Fibroblast of the aortic adventitia (primary cell): ENCODE data around the gene TULP3. TPM values are rescaled to one million over a fixed set of nuclear protein-coding genes. Genes with fewer than 3 reads are reported as not detected.

Experiments used
- DNase-seq: peaks from one replicate; pipeline ENCODE4 v3.0.0-alpha.2; 2010; ENCODE audit warnings: low read depth
- H3K4me3 ChIP-seq: 2 replicates; pipeline ENCODE4 v1.5.1; 2011; ENCODE audit warnings: low read depth, mild to moderate bottlenecking, control low read depth, low read length, moderate library complexity
- CTCF ChIP-seq: IDR thresholded peaks from 2 replicates; pipeline ENCODE4 v1.5.1; 2011; ENCODE audit warnings: mild to moderate bottlenecking, low read length, control low read depth, inconsistent platforms; ENCODE audit not compliant: insufficient read depth
- total RNA-seq: library from RNA; depleted of rRNA; stranded (reverse); fragments of >200 nt; gene quantifications from 2 replicates; pipeline ENCODE4 v1.2.3, GENCODE V29; 2012; ENCODE audit warnings: low replicate concordance

Gene TULP3
- total RNA-seq, 1 donor, result 56.6 TPM

GRCh38 chr12:2957816-2958431, 67.2 kb downstream of the TULP3 start:
- no peak for TF ChIP-seq CTCF
- DNase-seq, result no peak

GRCh38 chr12:2958432-2959191, 67.9 kb downstream of the TULP3 start:
- peak overlapping the region; percentile 80 for H3K4me3 ChIP-seq
- TF ChIP-seq CTCF, result no peak
- peak; percentile 60 for DNase-seq

More at GRCh38 chr12:2957816-2958431, 67.2 kb downstream of the TULP3 start:
- peak overlapping the region; percentile 80 for H3K4me3 ChIP-seq

GRCh38 chr12:2959192-2959504, 68.5 kb downstream of the TULP3 start, which contains the start of gene TEAD4:
TSS of gene TEAD4 (plus strand) at chr12:2959397.
- peak; percentile 74 for DNase-seq
- H3K4me3 ChIP-seq, result peak within 1 kb of the TSS; percentile 80
- TF ChIP-seq CTCF, result no peak

- no peak for TF ChIP-seq CTCF
- DNase-seq, result peak; percentile 71
- H3K4me3 ChIP-seq, result peak overlapping the region; percentile 80
Measured at GRCh38 chr12:2959505-2960389, 69.1 kb downstream of the TULP3 start.

- H3K4me3 ChIP-seq, result peak overlapping the region; percentile 80
- TF ChIP-seq CTCF, result no peak
- DNase-seq, result peak; percentile 39
Measured at GRCh38 chr12:2960390-2960956, 69.8 kb downstream of the TULP3 start.

GRCh38 chr12:2960996-2961616, 70.4 kb downstream of the TULP3 start:
- TF ChIP-seq CTCF, result no peak
- peak overlapping the region; percentile 80 for H3K4me3 ChIP-seq
- peak; percentile 22 for DNase-seq
